HG03045 (cell line): Measurements from ENCODE around the gene DDX20.
"Not testable (repeated sequence)": the region's sequence is repeated elsewhere in the genome, so short reads cannot be mapped to it uniquely, and the experiment has no call there.

ENCODE experiments used
- ATAC-seq: cut with Tn5 transposase; IDR thresholded peaks from one replicate; pipeline ENCODE4 v1.9.1; 2021; ENCODE audit warnings: mild to moderate bottlenecking, moderate library complexity; ENCODE audit not compliant: unreplicated experiment

Gene DDX20

GRCh38 chr1:111784273-111784901 is 28.7 kb downstream of the DDX20 start:
- ATAC-seq, result no peak

GRCh38 chr1:111786669-111787207 is 31.0 kb downstream of the DDX20 start:
- ATAC-seq, result no peak

GRCh38 chr1:111789142-111789541 is 33.4 kb downstream of the DDX20 start:
- ATAC-seq, result no peak

- no peak for ATAC-seq
Measured at GRCh38 chr1:111789666-111790316, 34.1 kb downstream of the DDX20 start.

GRCh38 chr1:111791776-111792175 is 36.1 kb downstream of the DDX20 start:
- ATAC-seq, result no peak

GRCh38 chr1:111792249-111792648 is 36.5 kb downstream of the DDX20 start:
- no peak for ATAC-seq

- ATAC-seq, result no peak
Measured at GRCh38 chr1:111793923-111794322, 38.2 kb downstream of the DDX20 start.

- no peak for ATAC-seq
Measured at GRCh38 chr1:111795401-111795800, 39.7 kb downstream of the DDX20 start.

- no peak for ATAC-seq
Measured at GRCh38 chr1:111798580-111798979, 42.9 kb downstream of the DDX20 start.

GRCh38 chr1:111799722-111800121 is 44.0 kb downstream of the DDX20 start:
- not testable (repeated sequence) for ATAC-seq

GRCh38 chr1:111801071-111801850 is 45.6 kb downstream of the DDX20 start:
- ATAC-seq, result no peak

- no peak for ATAC-seq
Measured at GRCh38 chr1:111802110-111802509, 46.4 kb downstream of the DDX20 start.

GRCh38 chr1:111802984-111803383 is 47.3 kb downstream of the DDX20 start:
- no peak for ATAC-seq

- ATAC-seq, result no peak
Measured at GRCh38 chr1:111803951-111804350, 48.2 kb downstream of the DDX20 start.

GRCh38 chr1:111804776-111805175 is 49.1 kb downstream of the DDX20 start:
- ATAC-seq, result no peak

- no peak for ATAC-seq
Measured at GRCh38 chr1:111805251-111805650, 49.5 kb downstream of the DDX20 start.

GRCh38 chr1:111811891-111812290 is 56.2 kb downstream of the DDX20 start:
- ATAC-seq, result no peak

- no peak for ATAC-seq
Measured at GRCh38 chr1:111812306-111812705, 56.6 kb downstream of the DDX20 start.

GRCh38 chr1:111813440-111814304 is 58.0 kb downstream of the DDX20 start:
- no peak for ATAC-seq

GRCh38 chr1:111814305-111814628 is 58.6 kb downstream of the DDX20 start:
- ATAC-seq, result no peak

GRCh38 chr1:111814642-111815041 is 58.9 kb downstream of the DDX20 start:
- no peak for ATAC-seq
